BLaER1 (cell line): Measurements from ENCODE around the gene SOST.

Experiments
- H3K27ac ChIP-seq: shearing (Covaris generic); formaldehyde crosslinking; 2 replicates; pipeline ENCODE4 v1.8.1; 2022
- H3K27me3 ChIP-seq: shearing (Covaris generic); formaldehyde crosslinking; 2 replicates; pipeline ENCODE4 v1.8.1; 2022
- H3K36me3 ChIP-seq: shearing (Covaris generic); formaldehyde crosslinking; 2 replicates; pipeline ENCODE4 v1.8.1; 2022
- H3K4me1 ChIP-seq: shearing (Covaris generic); formaldehyde crosslinking; 2 replicates; pipeline ENCODE4 v1.8.1; 2022
- H3K4me2 ChIP-seq: shearing (Covaris generic); formaldehyde crosslinking; 2 replicates; pipeline ENCODE4 v1.8.1; 2022
- H3K4me3 ChIP-seq: shearing (Covaris generic); formaldehyde crosslinking; 2 replicates; pipeline ENCODE4 v1.8.1; 2022
- H3K9ac ChIP-seq: shearing (Covaris generic); formaldehyde crosslinking; 2 replicates; pipeline ENCODE4 v1.8.1; 2022
- H3K9me3 ChIP-seq: shearing (Covaris generic); formaldehyde crosslinking; 2 replicates; pipeline ENCODE4 v1.8.1; 2022
- H4K20me1 ChIP-seq: shearing (Covaris generic); formaldehyde crosslinking; 2 replicates; pipeline ENCODE4 v1.8.1; 2022
- Cebpa-rat ChIP-seq: shearing (Covaris generic); IDR thresholded peaks from 2 replicates; pipeline ENCODE4 v1.8.1; 2022

Gene SOST

DNA sequence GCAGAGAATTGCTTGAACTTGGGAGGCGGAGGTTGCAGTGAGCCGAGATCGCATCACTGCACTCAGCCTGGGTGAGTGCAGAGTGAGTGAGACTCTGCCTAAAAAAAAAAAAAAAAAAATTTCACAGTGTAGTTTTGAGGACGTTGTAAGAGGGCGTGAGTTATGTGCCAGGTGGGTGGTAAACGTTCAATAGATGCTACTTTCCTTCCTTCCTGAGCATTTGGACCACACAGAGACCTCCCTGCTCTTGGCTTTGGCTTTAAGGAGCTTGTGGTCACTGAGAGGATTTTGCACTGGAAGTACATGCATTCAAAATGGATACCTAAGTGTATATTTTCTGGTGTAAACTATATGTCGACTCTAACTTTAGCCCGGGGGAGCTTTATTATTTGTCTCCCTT lies 30.5 kb downstream of the SOST start:
- Histone ChIP-seq H3K27ac (no peak overlapping the region), H3K9ac (no peak overlapping the region), H3K27me3 (no peaks in the 10 kb centered on the region), H3K4me2 (no peak overlapping the region), H3K4me3 (no peak overlapping the region), H4K20me1 (no peaks in the 10 kb centered on the region), H3K36me3 (no peaks in the 10 kb centered on the region), H3K4me1 (peaks cover 21% of the 10 kb centered on the region), H3K9me3 (peaks cover 8% of the 10 kb centered on the region; the same call in 1 of the 2 replicates)
- TF ChIP-seq Cebpa-rat = no peak

DNA sequence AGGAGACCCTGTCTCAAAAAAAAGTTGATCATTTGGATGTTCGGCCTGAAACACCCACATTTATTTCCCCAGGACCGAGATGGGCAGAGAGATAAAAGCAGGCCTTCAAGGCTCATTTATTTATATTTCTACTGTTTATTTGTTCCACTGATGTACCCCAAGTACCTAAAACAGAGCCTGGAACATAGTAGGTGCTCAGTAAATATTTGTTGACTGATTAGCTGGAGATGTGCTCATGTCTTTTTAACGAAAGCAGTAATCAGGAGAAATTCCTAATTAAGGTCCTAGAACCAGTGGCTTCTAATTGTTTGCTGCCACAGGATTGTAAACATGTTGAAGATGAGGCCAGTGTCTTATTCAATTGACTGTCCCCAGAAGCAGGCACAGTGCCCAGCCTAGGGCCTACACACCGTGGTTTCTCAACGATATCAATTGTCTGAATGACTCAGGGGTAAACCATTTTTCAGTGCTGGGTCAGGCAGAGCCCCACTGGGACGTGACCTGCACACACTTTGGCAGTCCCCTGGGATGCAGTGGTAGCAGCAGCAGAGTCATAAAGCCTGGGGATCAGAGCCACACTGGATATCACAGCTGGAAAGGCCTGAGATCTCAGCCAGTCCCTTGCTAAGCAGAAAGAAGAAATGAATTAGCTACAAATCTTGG lies 34.8 kb downstream of the SOST start:
- Histone ChIP-seq H3K4me1 (peaks cover 32% of the 10 kb centered on the region), H3K27ac (no peak overlapping the region), H3K4me3 (no peak overlapping the region), H3K9ac (no peak overlapping the region), H3K36me3 (no peaks in the 10 kb centered on the region), H4K20me1 (no peaks in the 10 kb centered on the region), H3K27me3 (0 out of 2 replicates have a peak, but pooled peaks cover 3% of the 10 kb centered on the region), H3K4me2 (no peak overlapping the region), H3K9me3 (no peaks in the 10 kb centered on the region)
- no peak for TF ChIP-seq Cebpa-rat

DNA sequence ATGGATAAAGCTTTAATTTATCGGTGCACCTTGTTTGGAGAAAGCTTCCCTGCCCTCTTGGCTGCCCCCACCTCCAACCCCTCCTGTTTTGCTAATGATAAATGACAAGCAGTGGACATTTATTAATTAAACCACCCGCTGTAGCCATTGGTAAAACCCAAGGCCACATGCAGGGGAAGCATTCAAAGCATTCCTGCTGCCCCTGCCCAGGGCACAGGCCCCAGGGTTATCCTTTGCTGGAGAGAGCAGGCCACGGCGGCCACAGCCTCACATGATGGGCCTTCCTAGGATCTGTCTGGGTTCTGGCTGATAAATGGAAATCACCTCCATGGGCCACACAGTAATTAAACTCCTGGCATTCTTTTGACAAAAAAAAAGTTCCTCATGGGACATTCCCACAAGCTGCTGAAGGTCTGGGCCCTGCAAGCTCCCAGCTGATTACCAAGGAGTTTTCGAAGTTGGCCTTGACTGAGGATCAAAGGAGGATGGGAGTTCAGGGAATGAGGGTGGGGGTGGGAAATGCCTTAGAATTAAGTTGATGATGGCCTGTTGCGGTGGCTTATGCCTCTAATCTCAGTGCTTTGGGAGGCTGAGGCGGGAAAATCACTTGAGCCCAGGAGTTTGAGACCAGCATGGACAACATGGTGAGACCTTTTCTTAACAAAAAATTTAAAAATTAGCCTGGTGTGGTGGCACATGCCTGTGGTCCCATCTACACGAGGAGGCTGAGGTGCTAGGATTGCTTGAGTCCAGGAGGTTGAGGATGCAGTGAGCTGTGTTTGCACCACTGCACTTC lies 35.5 kb downstream of the SOST start:
- Histone ChIP-seq H3K4me1 (peaks cover 32% of the 10 kb centered on the region), H4K20me1 (no peaks in the 10 kb centered on the region), H3K36me3 (no peaks in the 10 kb centered on the region), H3K9me3 (no peaks in the 10 kb centered on the region), H3K9ac (no peak overlapping the region), H3K27me3 (0 out of 2 replicates have a peak, but pooled peaks cover 3% of the 10 kb centered on the region), H3K4me2 (no peak overlapping the region), H3K27ac (no peak overlapping the region), H3K4me3 (no peak overlapping the region)
- TF ChIP-seq Cebpa-rat = no peak

DNA sequence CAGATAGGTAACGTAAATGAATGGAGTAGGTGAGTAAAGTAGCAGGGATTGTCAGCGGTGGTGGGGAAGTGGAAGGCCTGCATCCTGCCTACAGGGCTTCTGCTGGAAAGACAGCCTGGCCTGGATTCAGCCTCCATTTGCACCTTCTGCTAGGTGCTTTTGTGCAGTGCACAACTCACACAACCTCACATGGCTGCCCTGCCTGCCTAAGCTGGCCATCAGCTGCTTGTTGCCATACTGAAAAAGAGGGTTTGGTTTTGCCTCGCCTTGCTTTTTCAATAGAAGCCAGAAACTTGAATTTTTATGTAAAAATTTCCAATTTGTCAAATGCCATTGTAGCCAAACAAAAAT lies 36.3 kb downstream of the SOST start:
- Histone ChIP-seq H3K4me3 (no peak overlapping the region), H3K9ac (no peak overlapping the region), H4K20me1 (no peaks in the 10 kb centered on the region), H3K4me2 (no peak overlapping the region), H3K27ac (no peak overlapping the region), H3K36me3 (no peaks in the 10 kb centered on the region), H3K4me1 (peaks cover 32% of the 10 kb centered on the region), H3K9me3 (no peaks in the 10 kb centered on the region), H3K27me3 (0 out of 2 replicates have a peak, but pooled peaks cover 3% of the 10 kb centered on the region)
- TF ChIP-seq Cebpa-rat = no peak

DNA sequence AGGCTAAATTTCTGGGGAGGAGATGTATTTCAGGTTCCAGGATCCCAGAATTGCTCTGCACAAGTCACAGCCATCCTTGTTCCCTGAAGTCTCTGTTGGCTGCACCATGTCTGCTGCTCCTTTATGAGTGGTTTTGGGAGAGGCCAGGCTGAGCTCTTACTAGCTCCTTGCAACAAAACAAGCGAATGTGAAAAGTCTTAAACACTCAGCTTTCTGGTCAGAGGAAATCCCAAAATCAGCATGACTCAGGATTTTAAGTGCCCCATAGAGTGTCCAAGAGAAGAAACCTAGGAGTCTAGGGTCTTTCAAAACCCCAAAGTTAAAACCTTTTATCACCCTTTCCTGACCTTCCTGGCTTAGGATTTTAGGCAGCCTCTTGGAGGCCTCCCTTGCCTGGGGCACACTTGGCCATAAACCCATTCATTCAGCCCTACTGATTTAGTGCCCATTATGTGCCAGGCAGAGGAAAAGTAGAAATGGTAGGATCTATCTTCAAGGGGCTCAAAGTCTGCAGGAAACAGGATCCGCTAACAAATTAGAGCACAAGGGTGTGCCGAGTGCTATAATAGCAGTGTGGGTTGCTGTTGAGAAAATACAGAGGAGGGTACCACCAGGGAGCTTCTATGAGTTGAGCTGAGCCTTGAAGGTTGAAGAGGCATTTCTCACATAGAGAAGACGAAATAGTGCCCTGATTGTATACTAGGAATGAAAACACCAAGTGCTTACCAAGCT lies 36.9 kb downstream of the SOST start:
- Histone ChIP-seq H3K9me3 (no peaks in the 10 kb centered on the region), H4K20me1 (no peaks in the 10 kb centered on the region), H3K4me1 (peaks cover 28% of the 10 kb centered on the region), H3K36me3 (no peaks in the 10 kb centered on the region), H3K27ac (no peak overlapping the region), H3K4me2 (peak overlapping the region; percentile 97), H3K27me3 (0 out of 2 replicates have a peak, but pooled peaks cover 3% of the 10 kb centered on the region), H3K4me3 (no peak overlapping the region), H3K9ac (no peak overlapping the region)
- no peak for TF ChIP-seq Cebpa-rat

DNA sequence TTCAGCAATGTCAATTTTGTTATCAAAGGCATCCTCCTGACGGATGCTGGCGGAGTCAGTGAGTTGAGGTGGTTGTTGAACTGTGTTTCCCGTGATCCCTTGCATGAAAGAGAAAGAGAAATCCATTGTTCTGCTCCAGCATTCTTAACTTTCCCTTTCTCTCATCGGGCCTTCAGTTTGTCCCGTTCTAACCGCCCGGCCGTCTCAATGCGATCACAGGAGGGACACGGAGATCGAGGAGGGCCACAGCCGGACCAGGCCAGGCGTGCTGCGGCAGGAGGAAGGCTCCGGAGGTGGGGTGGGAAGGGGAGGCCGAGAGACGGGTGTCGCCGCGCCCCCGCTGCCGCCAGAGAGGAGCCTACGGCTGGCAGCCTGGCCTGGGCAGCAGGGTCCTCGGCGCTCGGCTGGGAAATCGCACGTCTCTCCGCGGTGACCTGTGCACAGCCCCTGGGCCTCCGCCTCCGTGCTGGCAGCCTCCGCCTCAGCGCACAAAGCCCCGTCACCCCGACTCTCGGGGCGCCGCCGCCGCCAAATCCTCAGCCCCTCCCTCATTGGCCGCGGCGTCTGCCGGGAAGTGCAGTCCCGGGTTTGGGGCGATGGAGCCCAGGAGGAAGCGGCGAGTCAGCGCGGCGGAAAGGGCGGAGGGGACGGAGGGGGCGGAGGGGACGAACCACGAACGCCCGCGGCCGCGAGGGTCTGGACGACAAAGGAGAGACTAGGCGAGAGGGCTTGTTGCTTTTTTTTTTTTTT lies 38.1 kb downstream of the SOST start:
- Histone ChIP-seq H3K9ac (peak overlapping the region; percentile 86), H3K4me2 (peak overlapping the region; percentile 97), H4K20me1 (no peaks in the 10 kb centered on the region), H3K9me3 (no peaks in the 10 kb centered on the region), H3K27ac (peak overlapping the region; percentile 90), H3K36me3 (no peaks in the 10 kb centered on the region), H3K4me3 (peak overlapping the region; percentile 73), H3K27me3 (0 out of 2 replicates have a peak, but pooled peaks cover 3% of the 10 kb centered on the region), H3K4me1 (peaks cover 18% of the 10 kb centered on the region)
- TF ChIP-seq Cebpa-rat = no peak

DNA sequence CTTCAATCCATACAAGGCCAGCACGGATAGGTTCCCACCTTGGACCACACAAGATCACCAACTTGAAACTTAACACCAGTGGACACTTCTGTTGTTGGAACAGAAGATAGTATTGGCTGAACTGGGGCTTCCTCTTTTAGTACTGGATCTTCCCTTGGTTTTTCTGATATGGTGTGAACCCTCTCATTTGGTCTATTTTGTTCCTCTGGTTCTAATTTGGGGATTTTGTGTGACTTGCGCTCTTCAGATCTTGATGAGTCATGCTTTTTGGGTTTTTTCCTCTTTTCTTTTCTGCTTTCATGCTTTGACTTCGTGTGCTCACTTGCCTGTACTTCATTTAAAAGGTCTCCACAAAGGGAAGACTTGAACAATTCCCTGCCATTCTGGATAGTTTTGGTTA lies 39.0 kb downstream of the SOST start:
- Histone ChIP-seq H3K9ac (no peak overlapping the region), H3K4me1 (peaks cover 18% of the 10 kb centered on the region), H3K4me3 (no peak overlapping the region), H4K20me1 (no peaks in the 10 kb centered on the region), H3K27ac (no peak overlapping the region), H3K27me3 (peaks cover 12% of the 10 kb centered on the region), H3K4me2 (peak overlapping the region; percentile 97), H3K36me3 (no peaks in the 10 kb centered on the region), H3K9me3 (no peaks in the 10 kb centered on the region)
- no peak for TF ChIP-seq Cebpa-rat

DNA sequence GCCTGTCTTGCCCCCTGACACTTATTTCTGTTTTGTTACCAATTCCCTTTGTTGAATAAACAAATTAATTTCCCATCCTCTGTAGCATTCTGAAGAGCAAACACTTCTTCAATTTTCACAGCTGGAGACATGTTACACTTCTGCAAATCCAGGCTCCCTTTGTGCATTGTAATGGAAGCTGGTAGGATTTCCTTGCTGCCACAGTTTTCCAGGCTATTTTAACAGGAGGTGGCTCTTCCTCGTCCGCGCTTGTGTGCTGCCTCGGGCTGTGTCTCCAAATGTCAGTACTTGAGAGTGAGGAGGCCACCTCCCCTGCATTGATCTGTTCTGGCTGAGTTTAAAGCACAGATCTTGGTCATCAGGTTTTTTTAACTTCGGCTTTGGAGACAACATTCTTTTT lies 40.0 kb downstream of the SOST start:
- Histone ChIP-seq H3K4me3 (no peak overlapping the region), H3K27me3 (peaks cover 22% of the 10 kb centered on the region), H4K20me1 (no peaks in the 10 kb centered on the region), H3K4me2 (no peak overlapping the region), H3K9ac (no peak overlapping the region), H3K4me1 (peaks cover 19% of the 10 kb centered on the region), H3K9me3 (no peaks in the 10 kb centered on the region), H3K27ac (no peak overlapping the region), H3K36me3 (no peaks in the 10 kb centered on the region)
- no peak for TF ChIP-seq Cebpa-rat

DNA sequence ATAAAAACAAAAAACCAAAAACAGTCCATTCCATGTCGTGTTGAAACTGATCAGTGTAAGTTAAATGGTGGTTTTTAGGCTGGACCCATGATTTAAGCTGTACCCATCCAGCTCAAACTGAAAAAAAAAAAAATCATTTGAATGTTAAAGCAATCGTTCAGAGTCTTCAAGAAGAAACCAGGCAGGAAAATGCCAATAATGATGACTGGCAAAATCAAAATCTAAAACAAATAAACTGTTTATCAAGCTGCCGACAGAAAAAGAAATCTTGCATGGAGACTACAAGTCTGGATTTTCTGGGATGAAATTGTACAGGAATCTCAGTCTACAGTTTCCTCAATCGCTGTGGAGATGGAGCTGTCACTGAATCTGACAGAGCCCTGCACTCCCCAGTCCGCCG lies 40.7 kb downstream of the SOST start:
- no peak for TF ChIP-seq Cebpa-rat
- H3K27ac ChIP-seq = no peak overlapping the region
- H3K9ac ChIP-seq = no peak overlapping the region
- no peaks in the 10 kb centered on the region for H4K20me1 ChIP-seq
- no peaks in the 10 kb centered on the region for H3K36me3 ChIP-seq
- H3K9me3 ChIP-seq = no peaks in the 10 kb centered on the region
- peaks cover 28% of the 10 kb centered on the region for H3K27me3 ChIP-seq
- H3K4me3 ChIP-seq = no peak overlapping the region
- H3K4me1 ChIP-seq = peaks cover 25% of the 10 kb centered on the region
- H3K4me2 ChIP-seq = no peak overlapping the region
